HepG2 (cell line): ENCODE results near the gene CEP43. TPM values are rescaled to one million over a fixed set of nuclear protein-coding genes. Genes with fewer than 3 reads are reported as not detected.

ENCODE experiments used
- ATAD3A ChIP-seq: sonication (generic); formaldehyde crosslinking; IDR thresholded peaks from 2 replicates; pipeline ENCODE4 v1.4.0; 2020; ENCODE audit warnings: missing genetic modification reagents
- GABPB1 ChIP-seq: IDR thresholded peaks from 2 replicates; pipeline ENCODE4 v1.6.1; 2016; ENCODE audit warnings: mild to moderate bottlenecking, missing genetic modification reagents, moderate library complexity, missing compliant biosample characterization
- MAFF ChIP-seq: IDR thresholded peaks from 2 replicates; pipeline ENCODE4 v1.6.1; 2011; ENCODE audit warnings: low read depth, low read length, improper control_type of control experiment
- MBD4 ChIP-seq: IDR thresholded peaks from 2 replicates; pipeline ENCODE4 v1.6.1; 2012; ENCODE audit warnings: low read length, inconsistent platforms, borderline replicate concordance
- MED13 ChIP-seq: sonication (generic); formaldehyde crosslinking; IDR thresholded peaks from 2 replicates; pipeline ENCODE4 v1.5.0; 2020; ENCODE audit warnings: missing genetic modification reagents
- MYC ChIP-seq: sonication (generic); formaldehyde crosslinking; IDR thresholded peaks from 2 replicates; pipeline ENCODE4 v1.9.0; 2021; ENCODE audit warnings: missing genetic modification reagents, borderline replicate concordance
- RAD21 ChIP-seq: fragments of 450-650 bp; formaldehyde crosslinking; IDR thresholded peaks from 2 replicates; pipeline ENCODE4 v1.5.0; 2020; ENCODE audit warnings: mild to moderate bottlenecking
- SAFB2 ChIP-seq: sonication (generic); formaldehyde crosslinking; IDR thresholded peaks from 2 replicates; pipeline ENCODE4 v1.5.1; 2020; ENCODE audit warnings: missing genetic modification reagents, low read depth, mild to moderate bottlenecking, borderline replicate concordance
- SATB2 ChIP-seq: sonication (generic); formaldehyde crosslinking; IDR thresholded peaks from 2 replicates; pipeline ENCODE4 v1.5.0; 2020; ENCODE audit warnings: missing genetic modification reagents
- SNAPC2 ChIP-seq: sonication (generic); formaldehyde crosslinking; IDR thresholded peaks from 2 replicates; pipeline ENCODE4 v1.8.1; 2022; ENCODE audit warnings: mild to moderate bottlenecking, missing genetic modification reagents
- YY1 ChIP-seq: IDR thresholded peaks from 2 replicates; pipeline ENCODE4 v1.6.1; 2011; ENCODE audit warnings: low read length, low read depth, moderate library complexity, mild to moderate bottlenecking; ENCODE audit not compliant: insufficient read depth, insufficient replicate concordance
- ZKSCAN5 ChIP-seq: sonication (generic); formaldehyde crosslinking; IDR thresholded peaks from 2 replicates; pipeline ENCODE4 v1.5.1; 2020; ENCODE audit warnings: mild to moderate bottlenecking, missing genetic modification reagents
- ZNF333 ChIP-seq: sonication (generic); formaldehyde crosslinking; IDR thresholded peaks from 2 replicates; pipeline ENCODE4 v1.4.0; 2020; ENCODE audit warnings: mild to moderate bottlenecking, missing genetic modification reagents, borderline replicate concordance
- ZNF556 ChIP-seq: sonication (generic); formaldehyde crosslinking; IDR thresholded peaks from 2 replicates; pipeline ENCODE4 v1.4.0; 2020; ENCODE audit warnings: mild to moderate bottlenecking, missing genetic modification reagents, borderline replicate concordance
- polyA plus RNA-seq, 8 experiments: library from polyadenylated mRNA; depleted of rRNA in 3 of 8; stranded (reverse) in 7 of 8; unstranded in 1 of 8; fragments of >200 nt; fragmentation: Illumina TruSeq in 4 of 8; extraction: Trizol in 4 of 8; gene quantifications; 2 replicates each; pipeline versions ENCODE4 v1.2.1 to v1.2.3, GENCODE V29; 2011 to 2016; ENCODE audit warnings: low read depth in 4 of 8, missing spikeins in 1 of 8, mixed read lengths in 1 of 8; ENCODE audit not compliant: insufficient read depth in 1 of 8
- total RNA-seq, 5 experiments: library from RNA; depleted of rRNA; stranded (reverse); fragments of >200 nt; fragmentation: Illumina TruSeq; extraction: Trizol; gene quantifications; 2 replicates each; pipeline ENCODE4 v1.2.3, GENCODE V29; 2016; ENCODE audit warnings: low read depth in 1 of 5
- TF ChIP-seq, protein P1 (sequence below): sonication (generic); formaldehyde crosslinking; IDR thresholded peaks from 2 replicates; pipeline ENCODE4 v1.4.0; 2020; ENCODE audit warnings: missing genetic modification reagents
- TF ChIP-seq, protein P2 (sequence below): sonication (generic); formaldehyde crosslinking; IDR thresholded peaks from 2 replicates; pipeline ENCODE4 v1.5.0; 2020; ENCODE audit warnings: missing genetic modification reagents
- TF ChIP-seq, protein P3 (sequence below): sonication (generic); formaldehyde crosslinking; IDR thresholded peaks from 2 replicates; pipeline ENCODE4 v1.8.1; 2023; ENCODE audit warnings: mild to moderate bottlenecking, missing genetic modification reagents, borderline replicate concordance
- TF ChIP-seq, protein P4 (sequence below): sonication (generic); formaldehyde crosslinking; IDR thresholded peaks from 2 replicates; pipeline ENCODE4 v1.9.0; 2021; ENCODE audit warnings: missing genetic modification reagents, borderline replicate concordance
- TF ChIP-seq, protein P5 (sequence below): sonication (generic); formaldehyde crosslinking; IDR thresholded peaks from 2 replicates; pipeline ENCODE4 v1.8.0; 2022; ENCODE audit warnings: missing genetic modification reagents, mild to moderate bottlenecking, inconsistent platforms, borderline replicate concordance
- TF ChIP-seq, protein P6 (sequence below): sonication (generic); formaldehyde crosslinking; IDR thresholded peaks from 2 replicates; pipeline ENCODE4 v1.4.0; 2020; ENCODE audit warnings: mild to moderate bottlenecking, missing genetic modification reagents

CEP43 gene
- total and polyA plus RNA-seq, 2 of the 13 experiments (the other 11 are each of a cell fraction or from before 2014, with no cell fraction given), result 29.3 to 73.9 TPM

DNA sequence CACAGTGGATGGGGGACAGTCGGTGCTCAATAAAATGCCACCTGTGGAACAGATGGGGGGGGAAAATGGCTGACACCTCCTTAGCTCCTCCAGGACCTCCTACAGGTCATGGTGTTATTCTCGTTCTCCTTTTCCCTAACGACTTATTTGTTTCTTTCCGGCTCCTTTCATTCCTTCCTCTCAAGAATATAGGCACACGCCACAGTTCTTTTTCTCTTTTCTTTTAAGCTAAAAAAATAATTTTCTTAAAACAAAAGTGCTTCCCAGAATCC lies 41.5 kb upstream of the CEP43 start (continued):
- TF ChIP-seq, protein P1, sequence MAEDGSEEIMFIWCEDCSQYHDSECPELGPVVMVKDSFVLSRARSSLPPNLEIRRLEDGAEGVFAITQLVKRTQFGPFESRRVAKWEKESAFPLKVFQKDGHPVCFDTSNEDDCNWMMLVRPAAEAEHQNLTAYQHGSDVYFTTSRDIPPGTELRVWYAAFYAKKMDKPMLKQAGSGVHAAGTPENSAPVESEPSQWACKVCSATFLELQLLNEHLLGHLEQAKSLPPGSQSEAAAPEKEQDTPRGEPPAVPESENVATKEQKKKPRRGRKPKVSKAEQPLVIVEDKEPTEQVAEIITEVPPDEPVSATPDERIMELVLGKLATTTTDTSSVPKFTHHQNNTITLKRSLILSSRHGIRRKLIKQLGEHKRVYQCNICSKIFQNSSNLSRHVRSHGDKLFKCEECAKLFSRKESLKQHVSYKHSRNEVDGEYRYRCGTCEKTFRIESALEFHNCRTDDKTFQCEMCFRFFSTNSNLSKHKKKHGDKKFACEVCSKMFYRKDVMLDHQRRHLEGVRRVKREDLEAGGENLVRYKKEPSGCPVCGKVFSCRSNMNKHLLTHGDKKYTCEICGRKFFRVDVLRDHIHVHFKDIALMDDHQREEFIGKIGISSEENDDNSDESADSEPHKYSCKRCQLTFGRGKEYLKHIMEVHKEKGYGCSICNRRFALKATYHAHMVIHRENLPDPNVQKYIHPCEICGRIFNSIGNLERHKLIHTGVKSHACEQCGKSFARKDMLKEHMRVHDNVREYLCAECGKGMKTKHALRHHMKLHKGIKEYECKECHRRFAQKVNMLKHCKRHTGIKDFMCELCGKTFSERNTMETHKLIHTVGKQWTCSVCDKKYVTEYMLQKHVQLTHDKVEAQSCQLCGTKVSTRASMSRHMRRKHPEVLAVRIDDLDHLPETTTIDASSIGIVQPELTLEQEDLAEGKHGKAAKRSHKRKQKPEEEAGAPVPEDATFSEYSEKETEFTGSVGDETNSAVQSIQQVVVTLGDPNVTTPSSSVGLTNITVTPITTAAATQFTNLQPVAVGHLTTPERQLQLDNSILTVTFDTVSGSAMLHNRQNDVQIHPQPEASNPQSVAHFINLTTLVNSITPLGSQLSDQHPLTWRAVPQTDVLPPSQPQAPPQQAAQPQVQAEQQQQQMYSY (CRISPR knock-in tag), result 0 out of 2 replicates have a peak, but pooled peaks have one; percentile 2
- 0 out of 2 replicates have a peak, but pooled peaks have one; percentile 56 for TF ChIP-seq ZNF333
- TF ChIP-seq, protein P2, sequence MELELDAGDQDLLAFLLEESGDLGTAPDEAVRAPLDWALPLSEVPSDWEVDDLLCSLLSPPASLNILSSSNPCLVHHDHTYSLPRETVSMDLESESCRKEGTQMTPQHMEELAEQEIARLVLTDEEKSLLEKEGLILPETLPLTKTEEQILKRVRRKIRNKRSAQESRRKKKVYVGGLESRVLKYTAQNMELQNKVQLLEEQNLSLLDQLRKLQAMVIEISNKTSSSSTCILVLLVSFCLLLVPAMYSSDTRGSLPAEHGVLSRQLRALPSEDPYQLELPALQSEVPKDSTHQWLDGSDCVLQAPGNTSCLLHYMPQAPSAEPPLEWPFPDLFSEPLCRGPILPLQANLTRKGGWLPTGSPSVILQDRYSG (CRISPR knock-in tag), result peak; percentile 86; the same call in 1 of the 2 replicates
- no peak for TF ChIP-seq MED13 (CRISPR knock-in tag)
- TF ChIP-seq SAFB2 (CRISPR knock-in tag), result 0 out of 2 replicates have a peak, but pooled peaks have one; percentile 2
- TF ChIP-seq, protein P3, sequence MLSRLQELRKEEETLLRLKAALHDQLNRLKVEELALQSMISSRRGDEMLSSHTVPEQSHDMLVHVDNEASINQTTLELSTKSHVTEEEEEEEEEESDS (CRISPR knock-in tag), result peak; percentile 88; the same call in 1 of the 2 replicates
- 0 out of 2 replicates have a peak, but pooled peaks have one; percentile 71 for TF ChIP-seq MBD4
- TF ChIP-seq YY1, result peak; percentile 33
- TF ChIP-seq RAD21 (CRISPR knock-in tag), result no peak
- TF ChIP-seq, protein P4, sequence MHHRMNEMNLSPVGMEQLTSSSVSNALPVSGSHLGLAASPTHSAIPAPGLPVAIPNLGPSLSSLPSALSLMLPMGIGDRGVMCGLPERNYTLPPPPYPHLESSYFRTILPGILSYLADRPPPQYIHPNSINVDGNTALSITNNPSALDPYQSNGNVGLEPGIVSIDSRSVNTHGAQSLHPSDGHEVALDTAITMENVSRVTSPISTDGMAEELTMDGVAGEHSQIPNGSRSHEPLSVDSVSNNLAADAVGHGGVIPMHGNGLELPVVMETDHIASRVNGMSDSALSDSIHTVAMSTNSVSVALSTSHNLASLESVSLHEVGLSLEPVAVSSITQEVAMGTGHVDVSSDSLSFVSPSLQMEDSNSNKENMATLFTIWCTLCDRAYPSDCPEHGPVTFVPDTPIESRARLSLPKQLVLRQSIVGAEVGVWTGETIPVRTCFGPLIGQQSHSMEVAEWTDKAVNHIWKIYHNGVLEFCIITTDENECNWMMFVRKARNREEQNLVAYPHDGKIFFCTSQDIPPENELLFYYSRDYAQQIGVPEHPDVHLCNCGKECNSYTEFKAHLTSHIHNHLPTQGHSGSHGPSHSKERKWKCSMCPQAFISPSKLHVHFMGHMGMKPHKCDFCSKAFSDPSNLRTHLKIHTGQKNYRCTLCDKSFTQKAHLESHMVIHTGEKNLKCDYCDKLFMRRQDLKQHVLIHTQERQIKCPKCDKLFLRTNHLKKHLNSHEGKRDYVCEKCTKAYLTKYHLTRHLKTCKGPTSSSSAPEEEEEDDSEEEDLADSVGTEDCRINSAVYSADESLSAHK (CRISPR knock-in tag), result no peak
- TF ChIP-seq SNAPC2 (CRISPR knock-in tag), result peak; percentile 54; the same call in 1 of the 2 replicates
- TF ChIP-seq GABPB1 (CRISPR knock-in tag), result no peak
- no peak for TF ChIP-seq ZKSCAN5 (CRISPR knock-in tag)
- 0 out of 2 replicates have a peak, but pooled peaks have one; percentile 6 for TF ChIP-seq SATB2
- TF ChIP-seq, protein P5, sequence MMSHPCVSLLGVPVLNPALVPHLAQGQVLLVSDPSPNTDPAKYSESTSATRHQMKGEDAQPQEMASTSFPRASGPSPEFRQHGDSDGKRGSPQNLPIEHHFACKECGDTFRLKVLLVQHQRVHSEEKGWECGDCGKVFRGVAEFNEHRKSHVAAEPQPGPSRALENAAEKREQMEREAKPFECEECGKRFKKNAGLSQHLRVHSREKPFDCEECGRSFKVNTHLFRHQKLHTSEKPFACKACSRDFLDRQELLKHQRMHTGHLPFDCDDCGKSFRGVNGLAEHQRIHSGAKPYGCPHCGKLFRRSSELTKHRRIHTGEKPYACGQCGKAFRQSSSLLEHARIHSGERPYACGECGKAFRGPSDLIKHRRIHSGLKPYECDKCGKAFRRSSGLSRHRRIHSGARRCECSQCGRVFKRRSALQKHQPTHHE (CRISPR knock-in tag), result 0 out of 2 replicates have a peak, but pooled peaks have one; percentile 61
- TF ChIP-seq MAFF, result no peak
- TF ChIP-seq ZNF556 (CRISPR knock-in tag), result no peak
- TF ChIP-seq, protein P6, sequence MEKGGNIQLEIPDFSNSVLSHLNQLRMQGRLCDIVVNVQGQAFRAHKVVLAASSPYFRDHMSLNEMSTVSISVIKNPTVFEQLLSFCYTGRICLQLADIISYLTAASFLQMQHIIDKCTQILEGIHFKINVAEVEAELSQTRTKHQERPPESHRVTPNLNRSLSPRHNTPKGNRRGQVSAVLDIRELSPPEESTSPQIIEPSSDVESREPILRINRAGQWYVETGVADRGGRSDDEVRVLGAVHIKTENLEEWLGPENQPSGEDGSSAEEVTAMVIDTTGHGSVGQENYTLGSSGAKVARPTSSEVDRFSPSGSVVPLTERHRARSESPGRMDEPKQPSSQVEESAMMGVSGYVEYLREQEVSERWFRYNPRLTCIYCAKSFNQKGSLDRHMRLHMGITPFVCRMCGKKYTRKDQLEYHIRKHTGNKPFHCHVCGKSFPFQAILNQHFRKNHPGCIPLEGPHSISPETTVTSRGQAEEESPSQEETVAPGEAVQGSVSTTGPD (CRISPR knock-in tag), result 0 out of 2 replicates have a peak, but pooled peaks have one; percentile 16
- no peak for TF ChIP-seq MYC (CRISPR knock-in tag)
- no peak for TF ChIP-seq ATAD3A (CRISPR knock-in tag)
- TF ChIP-seq, all 625 proteins: peak for 24
